Measurements from ENCODE around the gene CRHR1.

DNA sequence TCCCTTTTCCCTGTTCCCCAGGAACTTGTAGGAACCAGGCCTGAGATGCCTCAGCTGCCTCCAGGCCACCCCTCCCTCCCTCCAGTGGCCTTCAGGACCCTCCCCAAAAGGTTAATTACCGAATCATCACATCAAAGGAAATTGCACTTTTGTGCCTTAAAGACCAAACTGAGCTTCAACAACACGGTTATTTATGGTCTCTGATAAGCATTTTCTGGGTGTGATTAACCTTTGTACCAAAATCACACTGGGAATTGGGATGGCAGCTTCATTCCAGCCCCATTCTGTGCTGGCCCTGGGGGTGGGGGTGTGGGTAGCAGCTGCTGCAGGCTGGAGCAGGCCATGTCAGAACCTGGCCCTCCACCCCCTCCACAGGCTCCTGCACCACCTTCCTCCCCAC lies 16.7 kb downstream of the CRHR1 start:
- no peak for TF ChIP-seq POLR2AphosphoS5 (IDR thresholded peaks at IDR 0.05)
- TF ChIP-seq CTCF (IDR thresholded peaks at IDR 0.05 in 8 of 11, conservative IDR thresholded peaks at IDR 0.05 in 3 of 11), result no peak

Data from spleen (tissue), 7 donors.